Activated T-cell treated with anti-CD3 and anti-CD28 coated beads for 4 hours (primary cell): ENCODE results near the gene BRAT1.

Experiments used
- DNase-seq: peaks from one replicate; pipeline ENCODE4 v3.0.0-alpha.2; 2020

BRAT1 gene

GRCh38 chr7:2509298-2509906 is 45.9 kb downstream of the BRAT1 start:
- DNase-seq, result no peak

GRCh38 chr7:2508327-2509215 is 46.8 kb downstream of the BRAT1 start:
- DNase-seq, result peak; percentile 56

GRCh38 chr7:2507917-2508306 is 47.4 kb downstream of the BRAT1 start:
- no peak for DNase-seq

GRCh38 chr7:2507208-2507916 is 48.0 kb downstream of the BRAT1 start:
- DNase-seq, result no peak

GRCh38 chr7:2505401-2505800 is 49.9 kb downstream of the BRAT1 start:
- DNase-seq, result no peak

GRCh38 chr7:2504889-2505375 is 50.4 kb downstream of the BRAT1 start:
- no peak for DNase-seq

- no peak for DNase-seq
These were observed 51.0 kb downstream of the BRAT1 start for GRCh38 chr7:2504128-2504888.

GRCh38 chr7:2503056-2503941 is 52.0 kb downstream of the BRAT1 start:
- DNase-seq, result no peak

GRCh38 chr7:2502647-2502966 is 52.7 kb downstream of the BRAT1 start:
- DNase-seq, result no peak

- DNase-seq, result no peak
These were observed 53.2 kb downstream of the BRAT1 start for GRCh38 chr7:2501947-2502646.

GRCh38 chr7:2500701-2501100 is 54.6 kb downstream of the BRAT1 start:
- DNase-seq, result no peak

GRCh38 chr7:2499719-2500430 is 55.4 kb downstream of the BRAT1 start:
- no peak for DNase-seq

- DNase-seq, result no peak
These were observed 56.1 kb downstream of the BRAT1 start for GRCh38 chr7:2499181-2499580.

- DNase-seq, result no peak
These were observed 56.6 kb downstream of the BRAT1 start for GRCh38 chr7:2498708-2499107.

- no peak for DNase-seq
These were observed 57.6 kb downstream of the BRAT1 start for GRCh38 chr7:2497500-2498336.

- DNase-seq, result no peak
These were observed 58.3 kb downstream of the BRAT1 start for GRCh38 chr7:2497065-2497464.

GRCh38 chr7:2496375-2496774 is 58.9 kb downstream of the BRAT1 start:
- no peak for DNase-seq

- no peak for DNase-seq
These were observed 59.7 kb downstream of the BRAT1 start for GRCh38 chr7:2495418-2496299.
